H1 (cell line): ENCODE results near the gene CIITA. TPM values are rescaled to one million over a fixed set of nuclear protein-coding genes. Genes with fewer than 3 reads are reported as not detected.
"Not testable (repeated sequence)": the region's sequence is repeated elsewhere in the genome, so short reads cannot be mapped to it uniquely, and the experiment has no call there.

Experiments
- CTCF ChIA-PET: fragments of 300-600 bp; sonication (Branson Sonifier 250); formaldehyde crosslinking; loops from one replicate; lab custom pipeline; 2021; ENCODE audit not compliant: partially characterized antibody; lab: Charles Lee
- POLR2A ChIA-PET: fragments of 300-600 bp; sonication (Branson Sonifier 250); formaldehyde crosslinking; loops from one replicate; lab custom pipeline; 2021; ENCODE audit warnings: inconsistent platforms; ENCODE audit not compliant: partially characterized antibody; lab: Charles Lee
- DNase-seq, 2 experiments: peaks; one replicate each; pipeline versions ENCODE4 v3.0.0 to v3.0.0-alpha.2; 2010 to 2022; ENCODE audit warnings: low spot score in 2 of 2, low read depth in 1 of 2, mixed read lengths in 1 of 2
- FAIRE-seq: peaks from 2 replicates; lab custom pipeline; 2011; peaks lifted over from hg19 to GRCh38; lab: Jason Lieb, UNC
- H2AFZ ChIP-seq: 2 replicates; pipeline ENCODE4 v1.8.1; 2012; ENCODE audit warnings: low read length, inconsistent platforms
- H2AK5ac ChIP-seq: 2 replicates; pipeline ENCODE4 v1.6.1; 2013; ENCODE audit warnings: low read depth, low read length
- H2BK120ac ChIP-seq: replicated peaks from 2 replicates; pipeline ENCODE3; 2013; ENCODE audit warnings: low read depth, low read length, inconsistent platforms
- H2BK12ac ChIP-seq: 2 replicates; pipeline ENCODE4 v1.6.1; 2013; ENCODE audit warnings: low read depth, low read length
- H2BK15ac ChIP-seq: 2 replicates; pipeline ENCODE4 v1.6.1; 2013; ENCODE audit warnings: low read length
- H2BK20ac ChIP-seq: 2 replicates; pipeline ENCODE4 v1.6.1; 2013; ENCODE audit warnings: low read length
- H2BK5ac ChIP-seq: 2 replicates; pipeline ENCODE4 v1.6.1; 2013; ENCODE audit warnings: low read depth, low read length
- H3K14ac ChIP-seq: 2 replicates; pipeline ENCODE4 v1.6.1; 2013; ENCODE audit warnings: inconsistent platforms; ENCODE audit not compliant: insufficient read length
- H3K18ac ChIP-seq: 2 replicates; pipeline ENCODE4 v1.6.1; 2013; ENCODE audit warnings: low read length; ENCODE audit errors: extremely low read depth
- H3K23ac ChIP-seq: 2 replicates; pipeline ENCODE4 v1.6.1; 2013; ENCODE audit warnings: inconsistent platforms; ENCODE audit not compliant: insufficient read length
- H3K23me2 ChIP-seq: 2 replicates; pipeline ENCODE4 v1.6.1; 2013; ENCODE audit warnings: low read depth, low read length
- H3K27ac ChIP-seq: 2 replicates; pipeline ENCODE4 v1.6.1; 2011; ENCODE audit warnings: low read depth, low read length, inconsistent platforms
- H3K27me3 ChIP-seq, 4 experiments: replicated peaks in 1 of 4; 1 replicate in 1 of 4; 2 replicates in 3 of 4; pipeline versions ENCODE4 v1.6.1 to v1.8.1; 2011 to 2013; ENCODE audit warnings: low read length in 3 of 4, mild to moderate bottlenecking in 3 of 4, inconsistent platforms in 2 of 4, mixed read lengths in 2 of 4, moderate library complexity in 1 of 4; ENCODE audit not compliant: control insufficient read depth in 3 of 4, insufficient read depth in 3 of 4; ENCODE audit errors: extremely low read depth in 1 of 4
- H3K36me3 ChIP-seq, 4 experiments: 2 replicates each; pipeline versions ENCODE4 v1.6.1 to v1.8.1; 2011 to 2013; ENCODE audit warnings: mild to moderate bottlenecking in 4 of 4, low read length in 3 of 4, moderate library complexity in 2 of 4, control low read depth in 1 of 4, inconsistent platforms in 1 of 4; ENCODE audit not compliant: insufficient read depth in 4 of 4, control insufficient read depth in 2 of 4
- H3K4ac ChIP-seq: replicated peaks from 2 replicates; pipeline ENCODE3; 2013; ENCODE audit warnings: low read length, low read depth, mixed read lengths, inconsistent platforms; ENCODE audit not compliant: insufficient read length
- H3K4me1 ChIP-seq, 4 experiments: replicated peaks in 1 of 4; 1 replicate in 1 of 4; 2 replicates in 3 of 4; pipeline versions ENCODE4 v1.6.1 to v1.8.1; 2011 to 2013; ENCODE audit warnings: low read length in 3 of 4, inconsistent platforms in 2 of 4, mixed read lengths in 1 of 4; ENCODE audit not compliant: insufficient read depth in 4 of 4, control insufficient read depth in 3 of 4
- H3K4me2 ChIP-seq, 2 experiments: 2 replicates each; pipeline versions ENCODE4 v1.6.1 to v1.8.1; 2011 to 2013; ENCODE audit warnings: low read depth in 2 of 2, low read length in 2 of 2, control low read depth in 1 of 2, inconsistent platforms in 1 of 2, mild to moderate bottlenecking in 1 of 2; ENCODE audit not compliant: insufficient read depth in 1 of 2
- H3K4me3 ChIP-seq, 4 experiments: fragments of 200-600, 300-600 bp in 1 of 4; sonication (generic), shearing (Covaris generic), sonication (Bioruptor Twin) in 1 of 4; 2 replicates each; pipeline versions ENCODE4 v1.5.1 to v1.8.1; 2011 to 2016; ENCODE audit warnings: low read length in 4 of 4, low read depth in 3 of 4, control low read depth in 2 of 4, inconsistent platforms in 2 of 4, mild to moderate bottlenecking in 2 of 4, mixed read lengths in 1 of 4, moderate library complexity in 1 of 4; ENCODE audit not compliant: insufficient read depth in 2 of 4; ENCODE audit errors: extremely low read depth in 1 of 4
- H3K56ac ChIP-seq: replicated peaks from 2 replicates; pipeline ENCODE3; 2013; ENCODE audit warnings: low read depth, mild to moderate bottlenecking, mixed read lengths, low read length, inconsistent platforms; ENCODE audit not compliant: insufficient read length
- H3K79me1 ChIP-seq: 2 replicates; pipeline ENCODE4 v1.6.1; 2013; ENCODE audit warnings: low read depth, low read length, control low read depth
- H3K79me2 ChIP-seq, 2 experiments: 2 replicates each; pipeline versions ENCODE4 v1.6.1 to v1.8.1; 2012 to 2013; ENCODE audit warnings: low read length in 2 of 2, mild to moderate bottlenecking in 2 of 2, inconsistent platforms in 1 of 2; ENCODE audit not compliant: insufficient read depth in 2 of 2, control insufficient read depth in 1 of 2
- H3K9ac ChIP-seq, 4 experiments: replicated peaks in 1 of 4; 1 replicate in 1 of 4; 2 replicates in 3 of 4; pipeline versions ENCODE4 v1.6.1 to v1.8.1; 2011 to 2013; ENCODE audit warnings: low read depth in 3 of 4, low read length in 3 of 4, control low read depth in 2 of 4, mild to moderate bottlenecking in 2 of 4, moderate library complexity in 2 of 4, inconsistent platforms in 1 of 4; ENCODE audit errors: extremely low read depth in 1 of 4
- H3K9me3 ChIP-seq, 2 experiments: 2 replicates each; pipeline versions ENCODE4 v1.6.1 to v1.8.1; 2012 to 2013; ENCODE audit warnings: mild to moderate bottlenecking in 2 of 2, moderate library complexity in 2 of 2, control low read depth in 1 of 2, inconsistent platforms in 1 of 2, low read depth in 1 of 2, low read length in 1 of 2, mixed read lengths in 1 of 2; ENCODE audit not compliant: insufficient read depth in 2 of 2
- H4K20me1 ChIP-seq, 2 experiments: replicated peaks in 1 of 2; 2 replicates each; pipeline versions ENCODE3 to v1.8.1; 2011 to 2013; ENCODE audit warnings: inconsistent platforms in 2 of 2, low read length in 2 of 2, mild to moderate bottlenecking in 1 of 2; ENCODE audit not compliant: insufficient read depth in 2 of 2, control insufficient read depth in 1 of 2
- H4K5ac ChIP-seq: 2 replicates; pipeline ENCODE4 v1.6.1; 2013; ENCODE audit warnings: low read length, low read depth, mixed read lengths, inconsistent platforms; ENCODE audit not compliant: insufficient read length
- H4K8ac ChIP-seq: 2 replicates; pipeline ENCODE4 v1.8.0; 2013; ENCODE audit warnings: mild to moderate bottlenecking, moderate library complexity, low read length, inconsistent platforms; ENCODE audit not compliant: insufficient read depth; ENCODE audit errors: extremely low read depth
- H4K91ac ChIP-seq: replicated peaks from 2 replicates; pipeline ENCODE3; 2013; ENCODE audit warnings: low read length, mixed read lengths, inconsistent platforms; ENCODE audit not compliant: insufficient read length
- SUZ12 ChIP-seq: fragments of 200-600 bp; sonication (generic); IDR thresholded peaks from 2 replicates; pipeline ENCODE4 v1.6.1; 2012; ENCODE audit warnings: mild to moderate bottlenecking, inconsistent platforms, low read length, moderate library complexity, mixed read lengths
- WGBS, 2 experiments: shearing (Covaris generic) in 1 of 2; methylation state at CpG; one replicate each; pipeline versions ENCODE4 v1.1.6 to v1.1.7; 2013 to 2015; ENCODE audit warnings: low lambda C conversion rate in 2 of 2, mixed read lengths in 2 of 2, inconsistent platforms in 1 of 2, low coverage in 1 of 2, missing lambda C conversion rate in 1 of 2; ENCODE audit not compliant: insufficient replicate concordance in 2 of 2, insufficient coverage in 1 of 2, insufficient read length in 1 of 2; ENCODE audit errors: extremely low coverage in 1 of 2, missing lambda C conversion rate in 1 of 2; 5-methylcytosine and 5-hydroxymethylcytosine counted together
- polyA plus RNA-seq, 7 experiments: library from polyadenylated mRNA; depleted of rRNA in 3 of 7; stranded (reverse) in 5 of 7; unstranded in 2 of 7; fragments of >200 nt in 5 of 7; fragments of 200-250 nt in 2 of 7; gene quantifications; 1 replicate in 5 of 7; 2 replicates in 1 of 7; 4 replicates in 1 of 7; pipeline versions ENCODE4 v1.2.1 to v1.2.3, GENCODE V29; 2011 to 2013; ENCODE audit warnings: missing spikeins in 2 of 7, mixed read lengths in 2 of 7
- total RNA-seq: library from RNA; stranded (reverse); fragmentation: NEBNext Ultra II Directional; extraction: Animal tissue kit (Norgen Biotek cat#: 25700); gene quantifications from 2 replicates; pipeline ENCODE4 v1.2.1, GENCODE V29; 2021
- TF ChIP-seq, protein P1 (sequence below): IDR thresholded peaks from 2 replicates; pipeline ENCODE4 v1.6.1; 2012; ENCODE audit warnings: low read length, inconsistent platforms

Gene CIITA
- total and polyA plus RNA-seq, 2 of the 8 experiments (the other 6 are each of a cell fraction or from before 2014, with no cell fraction given): 0.07 to 0.17 TPM

DNA sequence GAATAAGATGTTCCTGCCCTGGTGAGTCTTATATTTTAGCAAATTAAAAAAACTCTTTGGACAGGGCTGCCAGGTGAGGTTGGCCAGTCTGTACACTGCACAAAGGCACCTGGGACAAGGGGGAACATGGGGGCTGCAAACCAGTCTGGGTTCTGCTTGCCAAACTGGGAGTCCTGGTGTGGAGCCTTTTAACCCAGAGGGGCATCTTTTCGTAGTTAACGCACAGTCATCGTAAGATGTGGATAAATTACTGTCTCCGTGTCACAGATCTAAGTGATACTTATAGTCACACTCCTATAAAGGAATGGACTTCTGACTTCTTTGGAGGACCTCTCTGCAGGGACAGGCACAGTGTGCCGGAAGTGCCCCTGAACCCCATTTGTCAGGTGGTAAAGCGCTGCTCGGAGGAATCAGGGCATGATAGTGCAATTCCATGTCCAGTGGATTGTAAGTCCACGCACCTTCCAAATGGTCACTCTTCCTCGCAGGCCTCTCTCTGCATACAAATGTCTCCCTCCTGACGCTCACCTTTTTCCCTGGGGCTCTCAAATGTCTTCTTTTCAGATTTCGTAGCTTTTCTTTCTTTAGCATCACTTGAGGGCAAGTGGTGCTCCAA lies 50.6 kb downstream of the CIITA start (continued):
- TF ChIP-seq, protein P1, sequence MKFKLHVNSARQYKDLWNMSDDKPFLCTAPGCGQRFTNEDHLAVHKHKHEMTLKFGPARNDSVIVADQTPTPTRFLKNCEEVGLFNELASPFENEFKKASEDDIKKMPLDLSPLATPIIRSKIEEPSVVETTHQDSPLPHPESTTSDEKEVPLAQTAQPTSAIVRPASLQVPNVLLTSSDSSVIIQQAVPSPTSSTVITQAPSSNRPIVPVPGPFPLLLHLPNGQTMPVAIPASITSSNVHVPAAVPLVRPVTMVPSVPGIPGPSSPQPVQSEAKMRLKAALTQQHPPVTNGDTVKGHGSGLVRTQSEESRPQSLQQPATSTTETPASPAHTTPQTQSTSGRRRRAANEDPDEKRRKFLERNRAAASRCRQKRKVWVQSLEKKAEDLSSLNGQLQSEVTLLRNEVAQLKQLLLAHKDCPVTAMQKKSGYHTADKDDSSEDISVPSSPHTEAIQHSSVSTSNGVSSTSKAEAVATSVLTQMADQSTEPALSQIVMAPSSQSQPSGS: no peak
- TF ChIP-seq SUZ12: no peak

DNA sequence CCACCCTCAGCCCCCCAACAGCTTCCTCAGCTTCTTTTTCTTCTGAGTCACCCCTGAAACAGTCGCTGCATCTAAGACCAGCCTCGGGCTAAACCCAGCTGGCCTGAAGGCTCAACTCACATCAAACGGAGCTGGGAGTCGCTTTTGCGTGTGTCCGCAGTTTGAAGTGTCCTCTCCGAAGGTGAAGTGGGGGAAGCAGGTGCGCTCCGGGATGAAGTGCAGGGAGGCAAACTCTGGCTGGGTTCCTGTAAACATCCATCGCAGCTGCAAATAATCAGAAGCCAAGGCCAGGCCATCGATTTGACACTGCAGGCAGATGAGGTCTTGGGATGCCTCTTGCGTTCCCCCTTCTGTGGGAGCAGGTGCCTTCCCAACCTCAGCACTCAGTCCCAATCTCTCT lies 52.1 kb downstream of the CIITA start:
- H4K20me1 ChIP-seq, FAIRE-seq: not testable (repeated sequence)

More for the DNA sequence above, 52.1 kb downstream of the CIITA start:
- not testable (repeated sequence) for H3K9me3 ChIP-seq, H2BK120ac ChIP-seq, H3K18ac ChIP-seq, H3K27ac ChIP-seq, H3K9ac ChIP-seq, H2BK20ac ChIP-seq, DNase-seq, H2BK12ac ChIP-seq, H3K27me3 ChIP-seq, H2AK5ac ChIP-seq, H2AFZ ChIP-seq, H4K8ac ChIP-seq, H3K79me2 ChIP-seq, H3K23me2 ChIP-seq, H2BK15ac ChIP-seq, H4K5ac ChIP-seq, H3K4me2 ChIP-seq, H3K14ac ChIP-seq, H2BK5ac ChIP-seq, H3K4me3 ChIP-seq, H3K79me1 ChIP-seq, H3K23ac ChIP-seq, H4K91ac ChIP-seq, H3K4me1 ChIP-seq, H3K56ac ChIP-seq, H3K4ac ChIP-seq
- CTCF ChIA-PET: interaction anchor here (1.6 kb wide), 1 partner anchor 10 kb away, joined by 7 read pairs; no protein-coding TSS in a partner anchor
- H3K36me3 ChIP-seq: peaks cover 3 to 11% (median 5%) of the 10 kb centered on the region in 4 experiments; a peak in 5 of 8 replicates
- POLR2A ChIA-PET: interaction anchor here (2.5 kb wide), 1 partner anchor 10 kb away, joined by 6 read pairs; no protein-coding TSS in a partner anchor
- WGBS, 2 experiments: 94% methylated on average over 12 of the region's 12 CpGs; no CpG with 5 or more reads in 1 of the 2 experiments
